Cardiac fibroblast (primary cell): ENCODE results near the gene MUC3A.
"Not testable (repeated sequence)": the region's sequence is repeated elsewhere in the genome, so short reads cannot be mapped to it uniquely, and the experiment has no call there.

Experiments
- DNase-seq, 2 donors: peaks; one replicate each; pipeline versions ENCODE4 v3.0.0 to v3.0.0-alpha.2; 2010; ENCODE audit warnings: low read depth in 2 of 2
- H3K4me3 ChIP-seq, 2 donors: replicated peaks in 1 of 2; 1 replicate in 1 of 2; 2 replicates in 1 of 2; pipeline ENCODE4 v1.5.1; 2011; ENCODE audit warnings: low read depth in 2 of 2, low read length in 2 of 2, mild to moderate bottlenecking in 2 of 2, moderate library complexity in 1 of 2
- TF ChIP-seq, protein P1 (sequence below): IDR thresholded peaks from one replicate; pipeline ENCODE4 v1.5.1; 2011; ENCODE audit warnings: low read depth, mild to moderate bottlenecking, low read length, inconsistent platforms

MUC3A gene

GRCh38 chr7:100914208-100914878 is 35.0 kb upstream of the MUC3A start:
- TF ChIP-seq, protein P1, sequence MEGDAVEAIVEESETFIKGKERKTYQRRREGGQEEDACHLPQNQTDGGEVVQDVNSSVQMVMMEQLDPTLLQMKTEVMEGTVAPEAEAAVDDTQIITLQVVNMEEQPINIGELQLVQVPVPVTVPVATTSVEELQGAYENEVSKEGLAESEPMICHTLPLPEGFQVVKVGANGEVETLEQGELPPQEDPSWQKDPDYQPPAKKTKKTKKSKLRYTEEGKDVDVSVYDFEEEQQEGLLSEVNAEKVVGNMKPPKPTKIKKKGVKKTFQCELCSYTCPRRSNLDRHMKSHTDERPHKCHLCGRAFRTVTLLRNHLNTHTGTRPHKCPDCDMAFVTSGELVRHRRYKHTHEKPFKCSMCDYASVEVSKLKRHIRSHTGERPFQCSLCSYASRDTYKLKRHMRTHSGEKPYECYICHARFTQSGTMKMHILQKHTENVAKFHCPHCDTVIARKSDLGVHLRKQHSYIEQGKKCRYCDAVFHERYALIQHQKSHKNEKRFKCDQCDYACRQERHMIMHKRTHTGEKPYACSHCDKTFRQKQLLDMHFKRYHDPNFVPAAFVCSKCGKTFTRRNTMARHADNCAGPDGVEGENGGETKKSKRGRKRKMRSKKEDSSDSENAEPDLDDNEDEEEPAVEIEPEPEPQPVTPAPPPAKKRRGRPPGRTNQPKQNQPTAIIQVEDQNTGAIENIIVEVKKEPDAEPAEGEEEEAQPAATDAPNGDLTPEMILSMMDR = no peak
- H3K4me3 ChIP-seq = no peak overlapping the region
- DNase-seq = no peak

DNA sequence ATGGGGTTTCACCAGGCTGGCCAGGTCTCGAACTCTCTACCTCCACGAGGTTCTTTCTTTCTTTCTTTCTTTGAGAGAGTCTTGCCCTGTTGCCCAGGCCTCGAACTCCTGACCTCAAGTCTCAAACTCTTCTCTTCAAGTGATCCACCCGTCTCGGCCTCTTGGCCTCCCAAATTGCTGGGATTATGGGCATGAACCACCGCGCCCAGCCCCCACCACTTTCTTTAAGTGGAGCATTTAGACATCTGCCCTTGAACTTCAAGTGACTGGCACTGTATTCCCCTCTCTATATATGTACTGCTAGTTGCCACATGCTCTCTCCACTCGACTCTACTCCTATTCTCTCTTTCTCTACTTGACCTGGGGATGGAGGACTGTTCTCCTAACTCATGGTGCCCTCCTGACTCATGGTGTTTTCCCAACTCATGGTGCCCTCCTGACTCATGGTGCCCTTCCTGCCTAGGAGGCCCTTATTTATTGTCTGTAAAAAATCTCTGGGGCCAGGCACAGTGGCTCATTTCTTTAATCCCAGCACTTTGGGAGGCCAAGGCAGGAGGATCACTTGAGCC is 34.4 kb upstream of the MUC3A start:
- TF ChIP-seq, protein P1 = no peak
- peak in 1 of 2 donors; percentile 22 for DNase-seq
- H3K4me3 ChIP-seq = no peak overlapping the region

DNA sequence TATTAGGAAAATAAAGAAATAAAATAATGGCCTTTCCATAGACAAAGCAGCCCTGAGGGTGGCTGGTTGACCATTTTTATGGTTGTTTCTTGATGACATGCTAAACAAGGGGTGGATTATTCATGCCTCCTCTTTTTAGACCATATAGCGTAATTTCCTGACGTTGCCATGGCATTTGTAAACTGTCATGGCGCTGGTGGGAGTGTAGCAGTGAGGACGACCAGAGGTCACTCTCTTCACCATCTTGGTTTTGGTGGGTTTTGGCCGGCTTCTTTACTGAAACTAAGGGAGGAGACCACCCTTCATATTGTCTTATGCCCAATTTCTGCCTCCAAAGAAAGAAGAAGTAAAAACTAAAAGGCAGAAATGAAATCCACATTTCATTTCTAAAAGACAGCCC is 30.0 kb upstream of the MUC3A start:
- not testable (repeated sequence) for DNase-seq, H3K4me3 ChIP-seq

- H3K4me3 ChIP-seq, DNase-seq: not testable (repeated sequence)
These were observed 29.4 kb upstream of the MUC3A start for GRCh38 chr7:100919779-100920437.

DNA sequence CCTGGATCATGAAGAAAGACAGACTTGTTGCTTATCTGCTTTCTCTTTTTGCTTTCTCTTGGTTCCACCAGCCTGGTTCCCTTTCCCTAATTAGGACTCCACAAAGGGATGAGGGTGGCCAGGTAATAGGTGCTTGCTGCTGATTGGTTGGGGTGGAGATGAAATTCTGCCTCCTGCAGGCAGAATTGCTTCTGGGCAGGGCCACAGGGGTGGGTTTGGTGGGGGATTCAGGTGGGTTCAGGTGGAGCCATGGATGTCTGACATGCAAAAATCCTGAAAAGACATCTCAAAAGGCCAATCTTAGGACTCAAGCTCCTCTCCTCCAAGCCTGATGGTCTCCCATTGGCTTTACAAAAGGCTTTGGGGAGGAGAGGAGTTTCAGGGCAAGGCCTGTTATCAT is 28.3 kb upstream of the MUC3A start:
- TF ChIP-seq, protein P1 = no peak
- DNase-seq = no peak
- no peak overlapping the region for H3K4me3 ChIP-seq

GRCh38 chr7:100923616-100924015 is 25.7 kb upstream of the MUC3A start:
- not testable (repeated sequence) for H3K4me3 ChIP-seq, DNase-seq

DNA sequence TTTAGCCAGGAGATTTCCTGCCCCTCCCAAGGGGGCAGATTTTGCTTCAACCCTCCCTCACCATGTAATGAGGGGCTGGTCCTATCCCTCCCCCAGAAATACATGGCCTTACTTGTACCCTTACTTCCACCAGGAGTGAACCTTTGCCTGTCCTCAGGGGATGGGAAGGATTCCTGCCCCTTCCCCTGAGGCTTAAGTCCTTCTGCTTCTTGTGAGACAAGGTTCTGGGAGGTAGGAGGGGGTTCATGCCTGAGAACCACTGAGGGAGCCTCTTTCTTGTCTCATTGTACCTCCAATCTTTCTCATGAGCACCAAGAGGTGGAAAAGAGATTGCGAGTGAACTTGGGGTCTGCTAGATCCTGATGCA is 19.5 kb upstream of the MUC3A start:
- TF ChIP-seq, protein P1 = no peak
- DNase-seq = no peak
- H3K4me3 ChIP-seq = no peak overlapping the region

- no peak for DNase-seq
- no peak overlapping the region for H3K4me3 ChIP-seq
- TF ChIP-seq, protein P1 = no peak
These were observed 15.6 kb upstream of the MUC3A start for GRCh38 chr7:100933734-100934133.

DNA sequence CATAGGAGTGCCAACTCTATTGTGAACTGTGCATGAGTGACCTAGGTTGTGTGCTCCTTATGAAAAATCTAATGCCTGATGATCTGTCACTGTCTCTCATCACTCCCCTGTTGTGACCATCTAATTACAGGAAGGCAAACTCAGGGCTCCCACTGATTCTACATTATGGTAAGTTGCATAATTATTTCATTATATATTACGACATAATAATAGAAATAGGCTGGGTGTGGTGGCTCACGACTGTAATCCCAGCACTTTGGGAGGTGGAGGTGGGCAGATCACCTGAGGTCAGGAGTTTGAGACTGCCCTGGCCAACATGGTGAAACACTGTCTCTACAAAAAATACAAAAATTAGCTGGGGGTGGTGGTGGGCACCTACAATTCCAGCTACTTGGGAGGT is 14.0 kb upstream of the MUC3A start:
- not testable (repeated sequence) for H3K4me3 ChIP-seq, DNase-seq

DNA sequence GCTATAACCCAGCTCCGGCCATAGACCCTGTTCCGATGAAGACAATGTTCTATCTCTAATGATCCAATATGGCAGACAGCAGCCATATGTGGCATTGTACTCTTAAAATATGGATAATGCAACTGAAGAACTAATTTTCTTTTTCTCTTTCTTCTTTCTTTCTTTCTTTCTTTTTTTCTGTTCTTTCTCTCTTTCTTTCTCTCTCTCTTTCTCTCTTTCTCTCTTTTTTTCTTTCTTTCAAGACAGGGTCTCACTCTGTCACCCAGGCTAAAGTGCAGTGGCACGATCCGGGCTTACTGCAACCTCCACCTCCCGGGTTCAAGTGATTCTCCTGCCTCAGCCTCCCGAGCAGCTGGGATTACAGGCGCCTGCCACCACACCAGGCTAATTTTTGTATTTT is 13.2 kb upstream of the MUC3A start:
- H3K4me3 ChIP-seq, DNase-seq: not testable (repeated sequence)
